ENCODE data around the gene FUT1. TPM values are rescaled to one million over a fixed set of nuclear protein-coding genes. Genes with fewer than 3 reads are reported as not detected.

FUT1 gene
- polyA plus RNA-seq, 1 of the 3 experiments (the other 2 are of a cell fraction): 0.08 TPM

- Histone ChIP-seq H3K9me3 (no peaks in the 10 kb centered on the region), H3F3A (replicated peaks; ENCODE audit: insufficient read depth) (peaks cover 9% of the 10 kb centered on the region), H3K79me2 (ENCODE audit: insufficient read depth) (no peaks in the 10 kb centered on the region), H4K20me1 (ENCODE audit: insufficient read depth) (no peaks in the 10 kb centered on the region), H3K9me2 (no peaks in the 10 kb centered on the region), H3K36me3 (replicated peaks in 1 of 2; ENCODE audit: control insufficient read depth in 1 of 2, insufficient read depth in 2 of 2, low read length in 1 of 2) (no peaks in the 10 kb centered on the region), H2AFZ (ENCODE audit: low read depth) (peak overlapping the region; percentile 75; the same call in 1 of the 2 replicates), H3K27ac (ENCODE audit: low read depth in 2 of 2, low read length in 1 of 2) (peak overlapping the region; percentile 87 to 88), H3K4me3 (ENCODE audit: low read depth in 2 of 2, low read length in 1 of 2) (peak overlapping the region; percentile 62 to 68), H3K4me1 (ENCODE audit: control insufficient read depth in 1 of 2, insufficient read depth in 2 of 2, low read depth in 1 of 2, low read length in 1 of 2) (peaks cover 17 to 18% of the 10 kb centered on the region in 2 experiments; a peak in 3 of 4 replicates), H3K27me3 (ENCODE audit: insufficient read depth) (no peaks in the 10 kb centered on the region), H3K4me2 (peak overlapping the region; percentile 56), H3K9ac (peak overlapping the region; percentile 84)
- peak; percentile 96 for DNase-seq
- WGBS (ENCODE audit: low lambda C conversion rate): 2% methylated on average over 42 of the region's 42 CpGs
- ChIA-PET POLR2A (interaction anchor here (0.7 to 1.7 kb wide), 3 partner anchors 18 to 91 kb away, joined by 3 to 9 read pairs (median 3); no protein-coding TSS in a partner anchor), CTCF (interaction anchor here (0.6 to 2.6 kb wide), 5 partner anchors 18 to 147 kb away, joined by 3 to 13 read pairs (median 3); no protein-coding TSS in a partner anchor)
- TF ChIP-seq USF1 (IDR thresholded peaks at IDR 0.05; ENCODE audit: borderline replicate concordance, low read depth): peak; percentile 63; the same call in 1 of the 2 replicates
- no peak for TF ChIP-seq FOXM1 (IDR thresholded peaks at IDR 0.05; ENCODE audit: low read depth)
- no peak; the same call in 1 of the 2 replicates for TF ChIP-seq GABPA (IDR thresholded peaks at IDR 0.05; ENCODE audit: low read depth)
- peak; percentile 80 for TF ChIP-seq NRF1 (IDR thresholded peaks at IDR 0.05; ENCODE audit: low read depth, low read length)
- no peak for TF ChIP-seq RXRA (IDR thresholded peaks at IDR 0.05; ENCODE audit: borderline replicate concordance, low read depth)
- no peak for TF ChIP-seq GATA2 (CRISPR knock-in tag; IDR thresholded peaks at IDR 0.05)
- TF ChIP-seq POLR2AphosphoS5 (IDR thresholded peaks at IDR 0.05; ENCODE audit: low read depth, low read length): peak; percentile 38; the same call in 1 of the 2 replicates
- TF ChIP-seq ELF1 (IDR thresholded peaks at IDR 0.05): peak; percentile 57; the same call in 1 of the 2 replicates
- no peak for TF ChIP-seq RCOR1 (IDR thresholded peaks at IDR 0.05; ENCODE audit: low read length)
- TF ChIP-seq YY1 (IDR thresholded peaks at IDR 0.05; ENCODE audit: low read depth): no peak
- 0 out of 2 replicates have a peak, but pooled peaks have one; percentile 8 for TF ChIP-seq TAF1 (IDR thresholded peaks at IDR 0.05; ENCODE audit: borderline replicate concordance, low read depth, low read length)
- TF ChIP-seq ZBTB33 (IDR thresholded peaks at IDR 0.05; ENCODE audit: borderline replicate concordance, low read depth): peak; percentile 92
- TF ChIP-seq CHD2 (IDR thresholded peaks at IDR 0.05; ENCODE audit: low read length, partially characterized antibody): peak; percentile 85
- TF ChIP-seq MAX (IDR thresholded peaks at IDR 0.05; ENCODE audit: low read depth): peak; percentile 70; the same call in 1 of the 2 replicates
- TF ChIP-seq PBX3 (IDR thresholded peaks at IDR 0.05): peak; percentile 95
- peak; percentile 94 for TF ChIP-seq IRF3 (IDR thresholded peaks at IDR 0.05; ENCODE audit: low read depth, low read length)
These were observed 31.7 kb downstream of the FUT1 start for GRCh38 chr19:48720613-48721296.
